Mesenchymal stem cell (in vitro differentiated cells and primary cell): ENCODE data around the gene CCDC85A.

ENCODE experiments used
- DNase-seq: peaks from one replicate; pipeline ENCODE4 v3.0.0-alpha.2; 2013
- H2AFZ ChIP-seq: one replicate; pipeline ENCODE4 v1.6.1; 2013; ENCODE audit warnings: low read depth, mild to moderate bottlenecking, control low read depth, inconsistent platforms, low read length, moderate library complexity
- H2AK5ac ChIP-seq: 2 replicates; pipeline ENCODE4 v1.6.1; 2013; ENCODE audit warnings: low read length, moderate library complexity, mild to moderate bottlenecking, inconsistent platforms; ENCODE audit not compliant: severe bottlenecking
- H2BK120ac ChIP-seq: one replicate; pipeline ENCODE4 v1.6.1; 2013; ENCODE audit warnings: low read depth, mild to moderate bottlenecking, inconsistent platforms, low read length, moderate library complexity
- H2BK12ac ChIP-seq, 2 experiments: one replicate each; pipeline ENCODE4 v1.6.1; 2013; ENCODE audit warnings: inconsistent platforms in 2 of 2, low read length in 2 of 2, mild to moderate bottlenecking in 2 of 2, moderate library complexity in 2 of 2, control low read depth in 1 of 2
- H2BK15ac ChIP-seq: one replicate; pipeline ENCODE4 v1.6.1; 2013; ENCODE audit warnings: mild to moderate bottlenecking, low read depth, inconsistent platforms; ENCODE audit not compliant: poor library complexity, severe bottlenecking
- H2BK5ac ChIP-seq: 2 replicates; pipeline ENCODE4 v1.6.1; 2013; ENCODE audit warnings: low read depth, mild to moderate bottlenecking, low read length, control low read depth, inconsistent platforms; ENCODE audit not compliant: poor library complexity, severe bottlenecking
- H3K14ac ChIP-seq, 2 experiments: one replicate each; pipeline ENCODE4 v1.6.1; 2013; ENCODE audit warnings: inconsistent platforms in 2 of 2, low read length in 2 of 2, control low read depth in 1 of 2, mild to moderate bottlenecking in 1 of 2, moderate library complexity in 1 of 2
- H3K18ac ChIP-seq, 2 experiments: one replicate each; pipeline ENCODE4 v1.6.1; 2013; ENCODE audit warnings: inconsistent platforms in 2 of 2, low read length in 2 of 2, control low read depth in 1 of 2, low read depth in 1 of 2, mild to moderate bottlenecking in 1 of 2
- H3K23ac ChIP-seq, 2 experiments: one replicate each; pipeline ENCODE4 v1.6.1; 2013; ENCODE audit warnings: inconsistent platforms in 2 of 2, low read length in 2 of 2, mild to moderate bottlenecking in 2 of 2, moderate library complexity in 2 of 2, control low read depth in 1 of 2
- H3K27ac ChIP-seq: 2 replicates; pipeline ENCODE4 v1.5.1; 2013; ENCODE audit warnings: mild to moderate bottlenecking, moderate library complexity, low read length, control low read depth, inconsistent platforms; ENCODE audit not compliant: poor library complexity, severe bottlenecking
- H3K27me3 ChIP-seq, 2 experiments: 2 replicates each; pipeline versions ENCODE4 v1.6.1 to v1.7.0; 2013; ENCODE audit warnings: low read length in 2 of 2, mild to moderate bottlenecking in 2 of 2, moderate library complexity in 2 of 2, control low read depth in 1 of 2, inconsistent platforms in 1 of 2; ENCODE audit not compliant: control insufficient read depth in 1 of 2, insufficient read depth in 1 of 2
- H3K36me3 ChIP-seq, 2 experiments: 2 replicates each; pipeline versions ENCODE4 v1.6.1 to v1.7.0; 2013; ENCODE audit warnings: low read length in 2 of 2, control low read depth in 1 of 2, inconsistent platforms in 1 of 2, low read depth in 1 of 2, mild to moderate bottlenecking in 1 of 2; ENCODE audit not compliant: insufficient read depth in 2 of 2, control insufficient read depth in 1 of 2
- H3K4ac ChIP-seq, 2 experiments: one replicate each; pipeline ENCODE4 v1.6.1; 2013; ENCODE audit warnings: inconsistent platforms in 2 of 2, low read length in 2 of 2, mild to moderate bottlenecking in 2 of 2, moderate library complexity in 2 of 2, control low read depth in 1 of 2, low read depth in 1 of 2
- H3K4me1 ChIP-seq: 2 replicates; pipeline ENCODE4 v1.6.1; 2013; ENCODE audit warnings: low read depth, low read length, control low read depth; ENCODE audit not compliant: control insufficient read depth, insufficient read depth
- H3K4me2 ChIP-seq: 2 replicates; pipeline ENCODE4 v1.6.1; 2013; ENCODE audit warnings: low read length, mild to moderate bottlenecking, inconsistent platforms; ENCODE audit not compliant: poor library complexity, severe bottlenecking
- H3K4me3 ChIP-seq, 2 experiments: 2 replicates each; pipeline versions ENCODE4 v1.5.1 to v1.7.0; 2013; ENCODE audit warnings: low read length in 2 of 2, mild to moderate bottlenecking in 2 of 2, control low read depth in 1 of 2, low read depth in 1 of 2; ENCODE audit not compliant: insufficient read depth in 1 of 2
- H3K79me1 ChIP-seq: replicated peaks from 2 replicates; pipeline ENCODE4 v1.6.1; 2013; ENCODE audit warnings: mild to moderate bottlenecking, control low read depth, low read length, inconsistent platforms; ENCODE audit not compliant: poor library complexity, severe bottlenecking
- H3K9ac ChIP-seq: 2 replicates; pipeline ENCODE4 v1.7.0; 2013; ENCODE audit warnings: mild to moderate bottlenecking, low read length, moderate library complexity
- H3K9me3 ChIP-seq: 2 replicates; pipeline ENCODE4 v1.7.0; 2013; ENCODE audit warnings: mild to moderate bottlenecking, low read length; ENCODE audit not compliant: control insufficient read depth
- H4K8ac ChIP-seq: one replicate; pipeline ENCODE4 v1.6.1; 2013; ENCODE audit warnings: inconsistent platforms, mild to moderate bottlenecking, low read length, moderate library complexity
- H4K91ac ChIP-seq: one replicate; pipeline ENCODE4 v1.6.1; 2013; ENCODE audit warnings: mild to moderate bottlenecking, low read length, inconsistent platforms
- WGBS: methylation state at CpG from one replicate; pipeline ENCODE4 v1.1.7; 2013; ENCODE audit warnings: mixed read lengths; 5-methylcytosine and 5-hydroxymethylcytosine counted together

The CCDC85A gene

DNA sequence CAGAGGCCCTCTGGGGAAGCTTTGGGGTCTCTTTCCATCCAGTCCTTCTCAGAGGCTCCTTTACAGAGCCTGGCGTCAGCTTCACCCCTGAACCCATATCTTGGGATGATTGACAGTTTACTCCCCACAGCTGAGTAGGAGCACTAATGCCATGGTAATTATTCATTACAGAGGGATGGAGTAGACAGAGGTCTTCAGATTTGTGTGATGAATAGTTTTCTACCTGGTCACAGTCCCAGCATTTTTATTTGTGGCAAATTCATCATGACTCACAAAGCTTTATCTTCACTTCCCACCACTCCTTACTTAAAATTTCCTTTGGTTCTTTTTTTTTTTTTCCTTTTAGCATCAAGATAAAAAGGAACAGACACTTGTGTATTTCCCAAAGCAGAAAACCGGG is 104.2 kb downstream of the CCDC85A start:
- Histone ChIP-seq H3K4me1 (no peaks in the 10 kb centered on the region), H3K9me3 (no peaks in the 10 kb centered on the region), H3K79me1 (no peaks in the 10 kb centered on the region), H3K4me2 (no peak overlapping the region), H3K27me3 (no peaks in the 10 kb centered on the region), H3K18ac (no peak overlapping the region), H3K9ac (no peak overlapping the region), H3K14ac (no peak overlapping the region), H2BK12ac (no peak overlapping the region), H3K27ac (no peak overlapping the region), H3K4me3 (no peak overlapping the region), H2BK15ac (no peak overlapping the region), H3K23ac (no peak overlapping the region), H4K8ac (no peak overlapping the region), H2AFZ (no peak overlapping the region), H2AK5ac (no peak overlapping the region), H3K4ac (no peak overlapping the region), H2BK120ac (no peak overlapping the region), H4K91ac (no peak overlapping the region), H3K36me3 (no peaks in the 10 kb centered on the region), H2BK5ac (no peak overlapping the region)
- peak; percentile 34 for DNase-seq
- 50% methylated on average over 1 of the region's 2 CpGs for WGBS

DNA sequence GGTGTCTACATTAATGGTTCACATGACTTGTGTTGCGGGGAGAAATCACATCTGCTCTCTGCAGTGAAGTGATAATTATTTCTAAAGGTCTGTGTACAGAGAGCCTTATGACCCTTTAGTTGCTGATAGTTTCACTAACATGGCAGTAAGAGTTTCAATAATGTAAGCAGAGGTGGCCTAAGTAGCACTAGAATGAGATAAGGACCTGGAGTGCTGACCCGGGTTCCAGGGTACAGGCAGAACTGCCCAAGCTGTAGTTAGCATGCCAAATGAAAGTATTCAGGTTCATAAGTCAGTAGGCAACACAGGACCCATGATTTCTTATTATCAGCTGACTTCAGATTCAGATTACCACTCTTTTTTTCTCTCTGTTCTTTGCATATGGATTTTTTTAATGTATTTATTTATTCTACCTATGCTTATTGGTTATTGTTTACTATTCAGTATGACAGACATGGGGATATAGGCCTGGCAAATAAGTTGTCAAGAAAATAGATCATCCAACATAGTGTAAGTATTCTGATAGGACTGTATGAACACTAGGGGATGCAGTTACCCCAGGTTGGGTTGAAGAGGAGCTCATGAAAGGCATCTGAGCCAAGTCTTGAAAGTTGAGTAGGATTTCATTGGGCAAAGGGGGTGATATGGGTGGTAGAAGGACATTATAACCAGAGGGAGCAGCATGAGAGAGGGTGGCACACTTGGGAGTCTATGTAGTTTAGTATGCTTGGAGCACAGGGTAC is 105.2 kb downstream of the CCDC85A start:
- Histone ChIP-seq H3K9me3 (no peaks in the 10 kb centered on the region), H3K9ac (no peak overlapping the region), H3K14ac (no peak overlapping the region), H3K4ac (no peak overlapping the region), H3K18ac (no peak overlapping the region), H3K4me3 (no peak overlapping the region), H2BK12ac (no peak overlapping the region), H3K27ac (no peak overlapping the region), H3K4me1 (no peaks in the 10 kb centered on the region), H3K79me1 (no peaks in the 10 kb centered on the region), H2BK120ac (no peak overlapping the region), H3K23ac (no peak overlapping the region), H2BK15ac (no peak overlapping the region), H3K27me3 (no peaks in the 10 kb centered on the region), H2BK5ac (no peak overlapping the region), H4K91ac (no peak overlapping the region), H2AFZ (no peak overlapping the region), H2AK5ac (no peak overlapping the region), H3K4me2 (no peak overlapping the region), H4K8ac (no peak overlapping the region), H3K36me3 (no peaks in the 10 kb centered on the region)
- DNase-seq: no peak
- WGBS: 78% methylated on average over 2 of the region's 2 CpGs

DNA sequence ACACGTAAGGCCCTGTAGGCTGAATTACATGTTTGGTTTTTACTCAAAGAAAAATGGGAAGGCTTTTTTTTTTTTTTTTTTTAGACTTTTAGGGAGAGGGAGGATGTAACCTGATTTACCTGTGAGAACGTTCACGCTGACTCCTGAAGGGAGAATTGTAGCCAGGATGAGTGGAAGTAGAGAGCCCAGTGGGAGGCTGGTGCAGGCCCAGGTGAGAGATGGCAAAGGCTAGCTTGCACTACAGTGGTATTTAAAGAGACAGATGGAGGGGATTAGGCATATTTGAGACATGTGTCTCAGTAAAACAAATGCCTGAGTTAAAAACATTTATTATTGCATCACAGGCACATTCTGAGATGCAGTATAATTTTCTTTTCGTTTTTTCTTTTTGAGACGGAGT is 107.9 kb downstream of the CCDC85A start:
- Histone ChIP-seq H3K27ac (no peak overlapping the region), H3K27me3 (no peaks in the 10 kb centered on the region), H2BK15ac (no peak overlapping the region), H2BK5ac (no peak overlapping the region), H3K18ac (no peak overlapping the region), H3K4me3 (no peak overlapping the region), H3K79me1 (no peaks in the 10 kb centered on the region), H3K4me1 (no peaks in the 10 kb centered on the region), H2BK12ac (no peak overlapping the region), H2BK120ac (no peak overlapping the region), H2AK5ac (no peak overlapping the region), H3K23ac (no peak overlapping the region), H3K9me3 (no peaks in the 10 kb centered on the region), H2AFZ (no peak overlapping the region), H4K91ac (no peak overlapping the region), H3K9ac (no peak overlapping the region), H3K4ac (no peak overlapping the region), H3K14ac (no peak overlapping the region), H4K8ac (no peak overlapping the region), H3K4me2 (no peak overlapping the region), H3K36me3 (no peaks in the 10 kb centered on the region)
- no peak for DNase-seq
- 93% methylated on average over 5 of the region's 5 CpGs for WGBS

DNA sequence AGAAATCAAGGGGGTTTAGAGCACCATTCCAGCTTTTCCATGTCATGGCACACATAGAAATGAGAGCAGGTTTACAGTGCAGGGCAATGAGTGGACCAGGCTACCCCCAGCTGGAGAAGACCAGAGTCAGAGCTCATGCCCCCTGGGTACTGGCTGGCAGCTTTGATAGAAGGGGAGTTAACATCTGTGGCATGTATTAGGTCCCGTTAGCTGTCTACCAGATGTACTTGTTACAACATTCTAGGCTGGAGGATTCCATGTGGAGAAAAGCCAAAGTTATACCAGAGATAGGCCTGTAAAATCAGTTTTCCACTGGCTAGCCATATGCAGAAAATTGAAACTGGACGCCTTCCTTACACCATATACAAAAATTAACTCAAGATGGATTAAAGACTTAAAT is 109.2 kb downstream of the CCDC85A start:
- Histone ChIP-seq H3K14ac (no peak overlapping the region), H2BK120ac (no peak overlapping the region), H3K18ac (no peak overlapping the region), H2AK5ac (no peak overlapping the region), H3K36me3 (no peaks in the 10 kb centered on the region), H3K4me2 (no peak overlapping the region), H4K91ac (no peak overlapping the region), H2BK15ac (no peak overlapping the region), H3K79me1 (no peaks in the 10 kb centered on the region), H3K9me3 (no peaks in the 10 kb centered on the region), H2BK5ac (no peak overlapping the region), H3K27me3 (no peaks in the 10 kb centered on the region), H3K9ac (no peak overlapping the region), H3K4me1 (no peaks in the 10 kb centered on the region), H2BK12ac (no peak overlapping the region), H3K27ac (no peak overlapping the region), H3K23ac (no peak overlapping the region), H2AFZ (no peak overlapping the region), H4K8ac (no peak overlapping the region), H3K4me3 (no peak overlapping the region), H3K4ac (no peak overlapping the region)
- WGBS: 100% methylated on average over 1 of the region's 2 CpGs
- no peak for DNase-seq
